Measurements from ENCODE around the gene MAJIN.

The MAJIN gene

DNA sequence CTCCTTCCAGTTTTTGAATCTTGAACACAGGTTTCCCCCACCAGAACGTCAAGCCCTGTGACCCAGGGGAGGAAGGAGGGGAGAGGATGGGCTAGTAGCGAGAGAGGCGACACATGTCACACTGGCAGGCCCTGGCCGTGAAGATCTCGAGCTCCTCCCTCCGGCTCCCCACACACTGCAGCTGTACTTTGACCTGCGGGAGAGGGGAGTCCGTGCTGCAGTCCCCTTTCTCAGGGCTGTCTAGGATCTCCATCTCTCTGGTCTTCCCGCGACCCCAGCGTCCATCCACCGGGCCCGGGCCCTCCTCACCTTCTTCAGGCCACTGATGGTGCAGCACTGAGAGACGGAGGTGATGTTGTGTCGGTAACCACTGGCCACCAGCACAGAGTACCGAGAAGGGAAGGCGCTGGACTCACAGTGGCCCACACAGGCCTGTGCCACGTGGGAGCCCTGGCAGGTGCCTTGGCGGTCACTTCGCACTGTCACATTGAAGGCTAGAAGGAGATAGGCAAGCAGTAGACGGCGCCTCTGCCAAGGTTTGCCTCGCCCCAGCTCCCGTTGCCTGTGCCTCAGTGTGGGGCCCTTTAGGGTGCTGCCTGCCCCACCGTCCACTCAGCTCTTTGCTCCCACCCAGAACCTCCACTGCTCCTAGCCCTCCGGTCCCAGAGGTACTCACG is 37.1 kb downstream of the MAJIN start:
- DNase-seq: no peak
- intact Hi-C loops (cut with DNase I): no loop called here

DNA sequence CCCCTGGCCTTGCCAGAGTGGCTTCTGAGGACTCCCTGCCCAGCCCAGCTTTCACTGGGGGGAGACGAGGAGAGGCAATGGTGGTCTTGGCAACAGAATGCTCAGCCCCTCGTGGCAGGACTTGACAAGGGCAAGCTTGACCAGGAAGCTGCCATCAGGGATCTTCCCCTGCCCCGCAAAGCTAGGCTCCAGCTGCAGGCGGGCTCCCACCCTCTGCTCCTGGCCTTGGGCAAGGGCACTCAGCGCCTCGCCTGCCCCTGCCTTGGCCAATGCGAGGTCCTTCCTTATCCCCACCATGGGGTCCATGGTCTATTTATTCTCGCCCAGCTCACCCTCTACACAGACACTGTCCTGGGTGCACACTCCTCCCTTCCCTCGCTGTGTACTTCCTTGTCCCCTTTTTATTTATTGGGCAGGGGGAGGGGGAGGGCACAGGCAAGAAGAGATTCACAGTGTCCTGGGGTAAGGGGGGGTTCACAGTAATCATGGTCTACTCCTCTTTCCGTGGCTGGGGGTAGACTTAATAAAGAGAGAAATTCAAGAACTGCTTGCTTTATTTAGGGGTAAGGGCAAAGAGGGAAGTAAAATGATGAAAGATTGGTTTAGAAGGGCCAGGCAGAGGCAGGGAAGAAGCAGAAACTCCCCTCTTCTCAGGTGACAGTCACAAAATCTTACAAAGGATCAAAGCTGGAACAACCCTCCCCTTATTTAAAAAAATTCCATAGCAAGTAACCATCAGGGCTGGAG is 37.8 kb downstream of the MAJIN start:
- intact Hi-C loops (cut with DNase I): no loop called here

DNA sequence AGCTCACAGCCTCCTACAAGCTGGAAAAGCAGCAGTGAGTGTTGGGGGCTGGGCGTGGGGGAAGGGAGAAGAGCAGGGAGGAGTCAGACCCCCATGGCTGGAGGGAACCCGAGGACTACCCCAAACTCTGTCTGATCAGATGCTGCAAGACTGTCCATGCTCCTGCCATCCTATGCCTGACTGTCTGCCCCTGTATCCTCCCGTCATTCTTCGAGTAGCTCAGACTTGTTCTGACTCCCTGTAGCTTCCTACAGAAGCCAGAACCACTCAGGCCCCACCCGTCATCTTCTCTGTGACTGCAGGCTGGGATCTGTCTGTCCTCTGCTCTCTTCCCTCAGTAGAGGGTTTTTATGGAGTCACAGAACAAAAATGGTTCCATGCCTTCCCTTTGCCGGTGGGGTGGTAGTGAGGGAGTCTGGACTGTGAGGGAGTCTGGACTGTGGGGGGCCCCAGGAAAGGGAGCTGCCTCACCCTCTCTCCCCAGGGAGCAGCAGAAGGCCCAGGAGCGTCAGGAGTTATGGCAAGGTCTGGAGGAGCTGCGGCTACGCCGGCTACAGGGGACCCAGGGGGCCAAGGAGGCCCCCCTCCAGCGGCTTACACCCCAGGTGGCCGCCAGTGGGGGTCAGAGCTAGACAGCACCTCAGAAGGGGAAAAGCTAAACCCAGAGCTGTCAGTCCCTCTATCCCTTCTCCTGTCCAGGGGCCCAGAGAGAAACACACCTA is 38.5 kb downstream of the MAJIN start:
- intact Hi-C loops (cut with DNase I): no loop called here
- DNase-seq: peak in 4 of 42 donors; percentile 40 to 56 (median 50)

More for the DNA sequence above, 37.8 kb downstream of the MAJIN start:
- DNase-seq: no peak

DNA sequence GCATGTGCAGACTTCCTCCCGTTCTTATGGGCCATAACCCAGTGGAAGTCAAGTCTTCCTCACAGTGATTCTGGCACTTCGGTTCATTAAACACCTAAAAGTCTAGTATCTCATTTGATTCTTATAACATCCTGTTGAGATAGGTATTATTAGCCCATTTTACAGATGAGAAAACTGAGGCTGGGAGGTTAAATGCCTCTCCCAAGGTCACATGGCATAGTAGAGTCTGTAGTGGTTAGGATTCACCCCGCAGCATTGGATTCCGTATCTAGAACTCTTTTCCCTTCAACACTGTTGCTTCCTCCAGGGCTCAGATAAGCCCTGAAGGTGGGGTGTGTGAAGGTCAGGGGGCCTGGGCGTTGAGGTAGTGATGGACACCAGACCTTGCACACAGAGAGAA is 39.6 kb downstream of the MAJIN start:
- no peak for DNase-seq
- intact Hi-C loops (cut with DNase I): no loop called here

DNA sequence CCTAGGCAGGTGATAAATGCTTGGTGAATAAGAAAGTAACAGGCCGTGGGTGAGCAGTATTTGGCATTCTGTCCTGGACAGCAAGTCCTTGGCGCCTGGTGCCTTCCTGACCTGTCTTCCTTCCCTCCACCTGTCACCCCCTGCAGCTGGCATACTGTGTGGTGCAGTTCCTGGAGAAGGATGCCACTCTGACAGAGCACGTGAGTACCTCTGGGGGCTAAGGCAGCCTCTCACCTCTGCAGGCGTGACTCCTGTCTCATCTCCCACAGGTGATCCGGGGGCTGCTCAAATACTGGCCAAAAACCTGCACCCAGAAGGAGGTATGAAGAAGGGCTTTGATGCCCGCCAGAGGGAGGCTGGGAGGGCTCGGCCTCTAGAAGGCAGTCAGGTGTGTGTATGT is 40.6 kb downstream of the MAJIN start:
- no peak for DNase-seq
- intact Hi-C loops (cut with DNase I): no loop called here

DNA sequence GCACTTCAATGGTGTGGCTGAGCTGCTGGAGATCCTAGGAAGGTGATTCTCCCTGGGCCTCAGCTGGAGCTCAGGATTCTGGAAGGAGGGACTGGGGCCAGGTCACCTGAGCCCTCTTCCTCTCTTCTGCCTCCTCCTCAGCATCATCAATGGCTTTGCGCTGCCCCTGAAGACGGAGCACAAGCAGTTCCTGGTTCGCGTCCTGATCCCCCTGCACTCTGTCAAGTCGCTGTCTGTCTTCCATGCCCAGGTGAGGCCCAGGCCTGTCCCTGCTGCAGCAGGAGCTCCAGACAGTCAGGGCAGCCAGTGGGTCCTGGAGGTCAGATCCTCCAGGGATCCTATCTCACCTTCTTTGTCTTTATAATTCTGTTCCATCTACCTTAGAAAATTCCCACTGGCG is 41.6 kb downstream of the MAJIN start:
- no peak for DNase-seq
- intact Hi-C loops (cut with DNase I): no loop called here

DNA sequence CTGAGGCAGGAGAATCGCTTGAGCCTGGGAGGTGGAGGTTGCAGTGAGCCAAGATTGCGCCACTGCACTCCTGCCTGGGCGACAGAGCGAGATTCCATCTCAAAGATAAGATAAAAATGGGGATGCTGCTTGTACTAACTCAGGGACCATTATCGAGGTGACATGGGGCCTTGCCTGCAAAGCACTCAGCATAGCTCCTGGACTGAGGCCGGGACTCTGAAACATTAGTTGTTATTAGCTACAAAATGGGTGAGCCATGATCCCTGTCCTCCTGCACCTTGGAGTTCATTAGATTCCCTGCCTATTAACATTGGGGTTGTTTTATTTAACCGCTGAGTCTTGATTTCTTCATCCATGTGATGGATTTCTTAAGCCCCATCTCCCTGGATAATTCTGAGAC is 42.3 kb downstream of the MAJIN start:
- intact Hi-C loops (cut with DNase I): loop anchor here (10.0 kb wide), 1 partner anchor 185 kb away; the partner anchor contains the start of genes TM7SF2 and ZNHIT2
- DNase-seq: no peak

DNA sequence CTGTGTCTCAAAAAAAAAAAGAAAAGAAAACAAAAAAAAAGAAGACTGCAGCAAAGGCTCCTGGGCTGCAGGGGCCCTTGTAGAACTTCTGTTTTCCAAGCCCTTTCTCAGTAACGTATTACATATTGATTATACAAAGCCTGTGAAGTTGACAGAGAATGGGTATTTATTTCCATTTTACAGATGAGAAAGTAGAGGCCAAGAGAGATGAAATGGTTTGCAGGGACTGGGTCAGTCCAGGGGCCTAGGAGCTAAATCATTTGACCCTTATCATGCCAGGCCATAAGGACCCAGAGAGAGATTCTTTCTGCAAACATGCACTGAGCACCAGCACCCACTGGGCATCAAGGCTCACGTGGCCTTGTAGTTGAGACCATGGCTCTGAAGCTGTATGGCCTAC is 43.0 kb downstream of the MAJIN start:
- intact Hi-C loops (cut with DNase I): loop anchor here (10.0 kb wide), 1 partner anchor 186 kb away; the partner anchor contains the start of genes TM7SF2 and ZNHIT2
- DNase-seq: no peak

DNA sequence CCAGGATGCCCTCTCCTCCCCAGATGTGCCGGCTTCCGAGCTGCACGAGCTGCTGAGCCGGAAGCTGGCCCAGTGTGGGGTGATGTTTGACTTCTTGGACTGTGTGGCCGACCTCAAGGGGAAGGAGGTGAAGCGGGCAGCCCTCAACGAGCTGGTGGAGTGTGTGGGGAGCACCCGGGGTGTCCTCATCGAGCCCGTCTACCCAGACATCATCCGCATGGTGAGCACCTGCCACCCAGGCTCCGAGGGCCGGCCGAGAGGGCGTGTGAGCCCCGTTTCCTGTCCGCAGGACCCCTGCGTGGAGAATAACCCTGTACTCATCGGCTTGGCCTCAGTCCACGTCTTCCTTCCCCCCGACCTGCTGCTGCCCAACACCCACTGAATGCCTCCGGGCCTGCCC is 45.2 kb downstream of the MAJIN start:
- intact Hi-C loops (cut with DNase I): loop anchor here (10.0 kb wide), 1 partner anchor 188 kb away; the partner anchor contains the start of genes TM7SF2 and ZNHIT2
- DNase-seq: no peak

DNA sequence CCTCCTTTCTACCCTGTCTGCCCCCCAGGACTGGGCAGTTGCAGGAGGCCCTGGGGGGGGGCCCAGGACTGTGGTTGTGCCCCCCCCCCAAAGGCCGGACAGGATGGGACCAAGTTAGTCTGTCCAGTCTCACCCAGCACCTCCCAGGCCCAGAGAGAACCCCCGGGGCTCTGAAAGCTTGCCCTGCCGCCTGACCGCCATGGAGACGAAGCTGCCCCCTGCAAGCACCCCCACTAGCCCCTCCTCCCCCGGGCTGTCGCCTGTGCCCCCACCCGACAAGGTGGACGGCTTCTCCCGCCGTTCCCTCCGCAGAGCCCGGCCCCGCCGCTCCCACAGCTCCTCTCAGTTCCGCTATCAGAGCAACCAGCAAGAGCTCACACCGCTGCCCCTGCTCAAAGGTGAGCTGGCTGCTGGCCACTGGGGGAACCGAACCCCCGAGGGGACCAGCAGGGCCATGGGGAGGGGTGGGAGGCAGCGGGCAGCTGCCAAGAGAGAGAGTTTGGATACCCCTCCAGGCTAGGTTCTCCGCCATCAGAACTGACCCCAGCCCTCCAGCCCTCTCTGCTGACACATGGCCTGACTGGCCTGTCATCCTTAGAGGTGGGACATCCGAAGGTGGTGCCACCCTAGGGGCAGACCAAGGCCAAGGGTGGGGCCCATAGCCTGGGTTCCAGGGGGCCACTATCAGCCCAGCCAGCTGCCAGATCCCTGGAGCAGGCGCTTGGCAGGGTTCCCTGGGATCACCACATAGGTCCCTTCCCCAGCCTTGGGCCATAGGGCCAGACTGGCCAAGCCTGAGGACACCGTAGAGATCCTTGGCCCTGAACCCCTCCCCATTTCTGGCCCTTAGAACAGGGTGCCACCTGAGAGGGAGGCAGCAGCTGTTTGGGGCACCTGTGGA is 46.1 kb downstream of the MAJIN start:
- no peak for DNase-seq
- intact Hi-C loops (cut with DNase I): loop anchor here (10.0 kb wide), 1 partner anchor 189 kb away; the partner anchor contains the start of genes TM7SF2 and ZNHIT2

DNA sequence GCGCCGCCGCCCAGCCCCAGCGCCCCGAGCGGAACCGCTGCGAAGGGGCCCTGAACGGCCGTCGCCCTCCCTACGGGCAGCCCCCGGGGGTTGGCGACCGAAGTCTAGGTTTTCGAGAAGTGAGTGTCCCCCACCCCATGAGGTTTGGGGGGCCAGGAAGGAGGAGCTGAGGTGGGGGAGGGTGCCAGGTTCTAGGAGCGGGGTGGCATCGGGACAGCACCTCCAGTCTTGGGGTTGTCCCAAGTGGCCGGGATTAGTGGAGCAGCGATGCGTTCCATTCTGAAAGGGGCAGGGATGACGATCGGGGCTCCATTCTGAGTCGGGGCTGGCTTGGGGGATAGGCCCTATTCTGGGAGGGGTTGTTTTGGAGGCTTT is 47.0 kb downstream of the MAJIN start:
- peak in 6 of 42 donors; percentile 19 to 54 (median 23) for DNase-seq
- intact Hi-C loops (cut with DNase I): loop anchor here (10.0 kb wide), 1 partner anchor 190 kb away; the partner anchor contains the start of genes TM7SF2 and ZNHIT2

DNA sequence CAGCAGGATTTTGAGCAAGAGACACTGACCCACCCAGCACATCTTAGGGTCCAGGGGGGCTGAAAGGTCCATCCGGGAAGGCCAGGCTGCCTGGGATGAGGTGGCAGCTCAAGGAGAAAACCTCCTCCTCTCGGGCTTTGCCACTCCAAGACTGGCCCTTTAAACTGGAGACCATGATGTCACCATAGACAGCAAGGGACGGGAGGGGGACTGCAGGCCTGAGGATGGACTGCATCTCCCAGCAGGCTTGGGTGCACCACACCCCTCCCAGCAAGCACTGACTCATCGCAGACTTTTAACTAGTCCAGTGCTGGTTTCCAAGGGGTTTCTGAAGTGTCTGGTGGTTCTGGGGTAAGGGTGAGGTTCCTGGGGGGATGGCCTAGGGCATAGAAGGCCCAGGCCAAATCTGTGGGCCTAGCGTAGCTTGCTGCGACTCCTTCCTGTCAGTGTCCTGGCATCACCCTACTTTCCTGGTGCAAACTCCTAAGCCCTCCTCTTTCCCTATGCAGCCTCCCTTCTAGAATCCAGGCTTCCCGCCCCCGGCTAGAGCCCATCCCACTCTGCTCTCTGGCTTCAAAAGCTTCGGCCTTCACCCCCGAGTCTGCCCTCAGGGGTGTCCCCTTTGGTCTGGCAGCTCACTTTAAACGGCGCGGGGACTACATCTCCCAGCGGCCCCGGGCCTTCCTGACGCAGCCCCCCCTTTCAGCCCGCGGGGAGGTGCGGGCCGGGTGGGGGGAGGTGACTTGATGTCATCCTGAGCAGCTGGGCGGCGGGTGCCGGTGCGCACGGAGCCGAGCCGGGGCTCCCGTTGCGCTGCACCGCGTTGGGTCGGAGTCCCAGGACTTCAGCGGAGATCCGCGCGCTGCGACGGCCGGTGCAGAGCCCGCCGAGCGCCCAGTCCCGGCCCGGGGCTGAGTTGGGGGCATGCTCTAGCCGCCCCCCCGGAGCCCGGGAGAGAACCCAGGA is 47.7 kb downstream of the MAJIN start, which contains the start of gene PPP2R5B:
PPP2R5B (plus strand) TSS at position 746 of the 966 bp plus-strand sequence. CDS start 1,046 bp downstream, outside the sequence.
- intact Hi-C loops (cut with DNase I): loop anchor here (10.0 kb wide), 1 partner anchor 191 kb away; the partner anchor contains the start of genes TM7SF2 and ZNHIT2

DNA sequence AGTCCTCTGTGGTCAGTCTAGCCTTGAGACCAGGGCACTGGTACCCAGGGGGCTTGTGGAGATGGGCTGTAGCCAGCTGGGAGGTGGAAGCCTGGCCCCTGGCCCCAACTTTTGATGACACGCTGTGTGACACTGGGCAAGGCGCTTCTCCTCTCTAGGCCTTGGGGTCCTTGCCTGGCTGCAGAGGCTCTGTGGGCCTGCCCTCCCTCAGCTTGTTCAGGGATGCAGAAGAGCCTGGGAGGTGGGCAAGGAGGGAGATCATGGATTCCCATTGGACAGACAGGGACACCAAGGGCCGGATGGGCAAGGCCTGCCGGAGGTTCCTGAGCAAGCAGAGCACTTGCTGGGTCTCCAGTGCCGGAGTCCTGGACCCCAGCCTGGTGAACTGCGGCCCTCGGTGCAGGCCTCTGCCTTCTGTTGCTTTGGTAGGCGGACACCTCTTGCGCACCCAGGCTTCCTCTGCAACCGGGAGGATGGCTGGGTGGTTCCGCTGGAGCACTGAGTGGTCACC is 48.7 kb downstream of the MAJIN start:
- DNase-seq: no peak
- intact Hi-C loops (cut with DNase I): loop anchor here (10.0 kb wide), 1 partner anchor 192 kb away; the partner anchor contains the start of genes TM7SF2 and ZNHIT2

More for the DNA sequence above, 47.7 kb downstream of the MAJIN start, which contains the start of gene PPP2R5B:
- peak; percentile 92 to 99 (median 97) for DNase-seq

DNA sequence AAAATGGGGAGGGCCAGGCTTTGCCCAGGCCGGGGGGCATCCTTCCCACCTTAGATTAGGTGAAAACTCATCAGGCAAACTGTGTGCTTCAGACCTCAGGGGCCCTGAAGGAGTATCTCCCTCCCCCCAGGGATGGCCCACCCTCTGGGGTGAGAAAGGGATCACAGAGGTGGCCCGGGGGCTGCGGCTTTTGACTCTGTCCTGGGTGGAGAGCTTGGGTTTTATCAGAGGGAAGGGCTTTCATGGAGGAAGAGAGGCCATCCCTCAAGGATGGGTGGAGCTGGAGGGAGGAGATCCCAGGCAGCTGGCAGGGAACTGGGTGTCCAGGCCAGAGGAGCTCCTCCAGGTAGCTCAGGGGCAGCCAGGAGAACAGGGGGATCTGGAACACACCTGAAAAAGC is 50.5 kb downstream of the MAJIN start:
- intact Hi-C loops (cut with DNase I): loop anchor here (10.0 kb wide), 1 partner anchor 193 kb away; the partner anchor contains the start of genes TM7SF2 and ZNHIT2
- DNase-seq: no peak

DNA sequence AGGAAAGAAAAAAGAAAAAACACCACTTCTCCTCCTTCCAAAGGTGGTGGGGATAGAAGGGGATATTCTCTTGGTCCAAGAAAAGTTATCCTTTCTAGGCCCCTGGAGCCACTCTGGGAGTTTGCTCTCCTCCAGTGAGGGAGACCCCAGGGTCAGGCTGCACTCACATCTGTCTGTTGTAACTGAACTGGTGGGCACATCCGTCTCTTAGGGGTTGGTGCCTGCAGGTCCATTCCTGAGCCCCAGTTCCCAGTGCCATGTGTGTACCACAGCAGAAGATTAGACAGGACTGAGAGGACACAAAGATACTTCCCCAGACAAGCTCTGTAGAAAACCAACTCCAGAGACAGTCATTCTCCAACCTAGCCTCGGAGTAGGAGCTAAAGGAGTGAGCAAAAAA is 51.8 kb downstream of the MAJIN start:
- no peak for DNase-seq
- intact Hi-C loops (cut with DNase I): loop anchor here (10.0 kb wide), 1 partner anchor 195 kb away; the partner anchor contains the start of genes TM7SF2 and ZNHIT2

DNA sequence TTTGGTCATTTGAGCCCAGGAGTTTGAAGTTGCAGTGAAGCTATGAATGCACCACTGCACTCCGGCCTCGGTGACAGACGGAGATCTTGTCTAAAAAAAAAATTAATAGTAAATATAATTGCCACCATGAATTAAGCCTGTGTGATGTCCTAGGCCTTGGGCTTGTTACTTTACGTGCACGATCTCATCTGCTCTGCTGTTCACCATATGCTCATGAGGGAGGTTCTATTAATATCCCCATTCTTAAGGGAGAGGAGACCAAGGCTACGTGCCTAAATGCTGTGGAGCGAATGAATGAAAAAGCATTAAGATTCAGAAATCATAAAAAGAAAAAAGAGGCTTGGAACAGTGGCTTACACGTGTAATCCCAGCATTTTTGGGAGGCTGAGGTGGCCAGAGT is 52.3 kb downstream of the MAJIN start:
- intact Hi-C loops (cut with DNase I): loop anchor here (10.0 kb wide), 1 partner anchor 195 kb away; the partner anchor contains the start of genes TM7SF2 and ZNHIT2
- no peak for DNase-seq

DNA sequence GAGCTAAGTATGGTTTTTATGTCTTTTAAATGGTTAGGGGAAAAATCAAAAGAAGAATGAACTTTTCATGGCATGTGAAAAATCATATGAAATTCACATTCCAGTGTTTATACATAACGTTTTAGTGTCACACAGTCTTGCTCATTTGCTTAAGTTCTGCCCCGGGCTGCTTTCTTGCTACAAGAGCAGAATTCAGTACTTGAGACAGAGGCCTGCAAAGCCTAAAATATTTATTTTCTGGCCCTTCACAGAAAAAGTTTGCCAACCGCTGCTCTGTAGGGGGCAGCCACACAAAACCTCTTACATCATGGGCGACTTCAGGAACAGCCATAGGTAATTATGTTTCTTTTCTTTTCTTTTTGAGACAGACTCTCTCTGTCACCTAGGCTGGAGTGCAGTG is 53.9 kb downstream of the MAJIN start:
- DNase-seq: peak in 4 of 42 donors; percentile 18 to 55 (median 32)
- intact Hi-C loops (cut with DNase I): no loop called here

Measured in head of caudate nucleus (tissue), 42 donors.